T-helper 9 cell (primary cell): ENCODE measurements around the gene RDH16.
"Not testable (repeated sequence)": the region's sequence is repeated elsewhere in the genome, so short reads cannot be mapped to it uniquely, and the experiment has no call there.

ENCODE experiments used
- DNase-seq: peaks from one replicate; pipeline ENCODE4 v3.0.0-alpha.2; 2020

Gene RDH16

GRCh38 chr12:56953314-56953713 lies 4.1 kb downstream of the RDH16 start:
- DNase-seq, result no peak

- DNase-seq, result no peak
Measured at GRCh38 chr12:56951582-56952339, 5.6 kb downstream of the RDH16 start.

- DNase-seq, result no peak
Measured at GRCh38 chr12:56948881-56949280, 8.5 kb downstream of the RDH16 start.

GRCh38 chr12:56948457-56948777 lies 9.0 kb downstream of the RDH16 start:
- DNase-seq, result no peak

- DNase-seq, result no peak
Measured at GRCh38 chr12:56947633-56948456, 9.6 kb downstream of the RDH16 start.

- no peak for DNase-seq
Measured at GRCh38 chr12:56943878-56944277, 13.5 kb downstream of the RDH16 start.

GRCh38 chr12:56943374-56943773 lies 14.0 kb downstream of the RDH16 start:
- DNase-seq, result not testable (repeated sequence)

- no peak for DNase-seq
Measured at GRCh38 chr12:56941299-56942017, 15.9 kb downstream of the RDH16 start.

- not testable (repeated sequence) for DNase-seq
Measured at GRCh38 chr12:56940942-56941298, 16.5 kb downstream of the RDH16 start.

GRCh38 chr12:56935752-56936151 lies 21.7 kb downstream of the RDH16 start:
- DNase-seq, result no peak

GRCh38 chr12:56935157-56935556 lies 22.3 kb downstream of the RDH16 start:
- no peak for DNase-seq

GRCh38 chr12:56933826-56934625 lies 23.4 kb downstream of the RDH16 start, which contains the start of gene SDR9C7:
TSS of gene SDR9C7 (minus strand) at chr12:56934408. CDS start at chr12:56934261, 147 bp downstream.
- DNase-seq, result no peak

- no peak for DNase-seq
Measured at GRCh38 chr12:56932867-56933266, 24.5 kb downstream of the RDH16 start.

- DNase-seq, result no peak
Measured at GRCh38 chr12:56932146-56932545, 25.3 kb downstream of the RDH16 start.

GRCh38 chr12:56931474-56931978 lies 25.9 kb downstream of the RDH16 start:
- no peak for DNase-seq

GRCh38 chr12:56930241-56930640 lies 27.2 kb downstream of the RDH16 start:
- no peak for DNase-seq

GRCh38 chr12:56929780-56930179 lies 27.6 kb downstream of the RDH16 start:
- no peak for DNase-seq

- no peak for DNase-seq
Measured at GRCh38 chr12:56928262-56928661, 29.1 kb downstream of the RDH16 start.

GRCh38 chr12:56927281-56927680 lies 30.1 kb downstream of the RDH16 start:
- DNase-seq, result no peak

- no peak for DNase-seq
Measured at GRCh38 chr12:56922031-56922430, 35.4 kb downstream of the RDH16 start.

GRCh38 chr12:56921346-56921745 lies 36.1 kb downstream of the RDH16 start:
- DNase-seq, result no peak

- not testable (repeated sequence) for DNase-seq
Measured at GRCh38 chr12:56918139-56918538, 39.3 kb downstream of the RDH16 start.

- DNase-seq, result no peak
Measured at GRCh38 chr12:56916996-56917333, 40.4 kb downstream of the RDH16 start.
